Epithelial cell of proximal tubule (primary cell): ENCODE data around the gene TBCD. TPM values are rescaled to one million over a fixed set of nuclear protein-coding genes. Genes with fewer than 3 reads are reported as not detected.

Source experiments
- DNase-seq: peaks from one replicate; pipeline ENCODE4 v3.0.0-alpha.2; 2011; ENCODE audit warnings: low read depth
- H3K4me3 ChIP-seq: 2 replicates; pipeline ENCODE4 v1.5.1; 2011; ENCODE audit warnings: low read depth, mild to moderate bottlenecking, low read length
- CTCF ChIP-seq: conservative IDR thresholded peaks from 2 replicates; pipeline ENCODE4 v1.5.1; 2012; ENCODE audit warnings: low read depth, mild to moderate bottlenecking, low read length
- total RNA-seq: library from RNA; depleted of rRNA; stranded (reverse); fragments of >200 nt; gene quantifications from 2 replicates; pipeline ENCODE4 v1.2.3, GENCODE V29; 2015

Gene TBCD
- total RNA-seq, 1 donor from 2014 or later, result 46.6 TPM

- DNase-seq, result no peak
- TF ChIP-seq CTCF, result no peak
- no peak overlapping the region for H3K4me3 ChIP-seq
These were observed 148.9 kb downstream of the TBCD start for GRCh38 chr17:82900741-82901140.

- no peak for TF ChIP-seq CTCF
- DNase-seq, result no peak
These were observed 149.5 kb downstream of the TBCD start for GRCh38 chr17:82901356-82901755.

GRCh38 chr17:82901856-82902255 is 150.0 kb downstream of the TBCD start:
- DNase-seq, result no peak
- TF ChIP-seq CTCF, result no peak
- H3K4me3 ChIP-seq, result no peak overlapping the region

More at GRCh38 chr17:82901356-82901755, 149.5 kb downstream of the TBCD start:
- H3K4me3 ChIP-seq, result no peak overlapping the region

- no peak for TF ChIP-seq CTCF
- H3K4me3 ChIP-seq, result no peak overlapping the region
- no peak for DNase-seq
These were observed 151.4 kb downstream of the TBCD start for GRCh38 chr17:82902972-82903874.

- TF ChIP-seq CTCF, result no peak
- no peak for DNase-seq
- H3K4me3 ChIP-seq, result no peak overlapping the region
These were observed 153.3 kb downstream of the TBCD start for GRCh38 chr17:82905130-82905529.

GRCh38 chr17:82907797-82908542 is 156.1 kb downstream of the TBCD start:
- H3K4me3 ChIP-seq, result no peak overlapping the region

More at GRCh38 chr17:82907797-82908542, 156.1 kb downstream of the TBCD start:
- no peak for TF ChIP-seq CTCF
- no peak for DNase-seq
